ENCODE measurements around the gene PTPRG.

DNA sequence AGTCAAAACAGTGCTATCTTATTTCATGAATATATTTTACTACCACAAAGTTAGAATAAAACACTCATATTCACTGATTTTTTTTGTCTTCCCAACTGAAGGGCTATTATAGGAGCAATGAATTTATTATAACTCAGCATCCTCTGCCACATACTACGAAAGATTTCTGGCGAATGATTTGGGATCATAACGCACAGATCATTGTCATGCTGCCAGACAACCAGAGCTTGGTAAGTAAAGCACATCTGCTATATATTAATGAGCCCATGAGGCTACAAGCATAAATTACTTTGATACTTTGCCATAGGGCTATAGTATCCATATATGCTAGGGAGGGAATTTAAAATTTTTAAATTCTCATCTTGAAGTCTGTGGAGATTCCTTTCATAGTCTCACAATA, 716.1 kb downstream of the PTPRG start:
- no peak for TF ChIP-seq CTCF (conservative IDR thresholded peaks at IDR 0.05 in 1 of 2, IDR thresholded peaks at IDR 0.05 in 1 of 2; ENCODE audit: low read depth in 1 of 2, low read length in 2 of 2)
- no peak for TF ChIP-seq EZH2 (IDR thresholded peaks at IDR 0.05; ENCODE audit: low read length, missing control alignments)
